ENCODE measurements around the gene IQGAP2. TPM values are rescaled to one million over a fixed set of nuclear protein-coding genes. Genes with fewer than 3 reads are reported as not detected.

IQGAP2 gene
- total RNA-seq, 1 donor from 2014 or later: 8.8 TPM

- no peak for TF ChIP-seq CTCF (IDR thresholded peaks at IDR 0.05)
- Mint-ChIP-seq H3K27me3 (ENCODE audit: unreplicated experiment) (peaks cover 2% of the 10 kb centered on the region), H3K27ac (ENCODE audit: unreplicated experiment) (no peak overlapping the region), H3K9me3 (ENCODE audit: unreplicated experiment) (no peaks in the 10 kb centered on the region), H3K4me1 (ENCODE audit: unreplicated experiment) (peaks cover 12% of the 10 kb centered on the region), H3K4me3 (ENCODE audit: unreplicated experiment) (no peak overlapping the region), H3K36me3 (ENCODE audit: unreplicated experiment) (no peaks in the 10 kb centered on the region)
- no peak for DNase-seq (ENCODE audit: extremely low spot score, unreplicated experiment)
Observed at GRCh38 chr5:76497986-76498717, 95.1 kb downstream of the IQGAP2 start.

GRCh38 chr5:76499507-76500161 lies 96.5 kb downstream of the IQGAP2 start:
- Mint-ChIP-seq H3K27ac (ENCODE audit: unreplicated experiment) (no peak overlapping the region), H3K9me3 (ENCODE audit: unreplicated experiment) (no peaks in the 10 kb centered on the region), H3K4me3 (ENCODE audit: unreplicated experiment) (no peak overlapping the region), H3K27me3 (ENCODE audit: unreplicated experiment) (peaks cover 4% of the 10 kb centered on the region), H3K36me3 (ENCODE audit: unreplicated experiment) (no peaks in the 10 kb centered on the region), H3K4me1 (ENCODE audit: unreplicated experiment) (peaks cover 12% of the 10 kb centered on the region)
- DNase-seq (ENCODE audit: extremely low spot score, unreplicated experiment): no peak
- no peak for TF ChIP-seq CTCF (IDR thresholded peaks at IDR 0.05)

- Mint-ChIP-seq H3K4me3 (ENCODE audit: unreplicated experiment) (no peak overlapping the region), H3K36me3 (ENCODE audit: unreplicated experiment) (no peaks in the 10 kb centered on the region), H3K27ac (ENCODE audit: unreplicated experiment) (no peak overlapping the region), H3K9me3 (ENCODE audit: unreplicated experiment) (no peaks in the 10 kb centered on the region), H3K27me3 (ENCODE audit: unreplicated experiment) (peaks cover 8% of the 10 kb centered on the region), H3K4me1 (ENCODE audit: unreplicated experiment) (peaks cover 12% of the 10 kb centered on the region)
- TF ChIP-seq CTCF (IDR thresholded peaks at IDR 0.05): no peak
- DNase-seq (ENCODE audit: extremely low spot score, unreplicated experiment): no peak
Observed at GRCh38 chr5:76500633-76501393, 97.7 kb downstream of the IQGAP2 start.

GRCh38 chr5:76503929-76504328 lies 100.8 kb downstream of the IQGAP2 start:
- DNase-seq (ENCODE audit: extremely low spot score, unreplicated experiment): no peak
- peaks cover 13% of the 10 kb centered on the region for H3K27me3 Mint-ChIP-seq (ENCODE audit: unreplicated experiment)
- no peaks in the 10 kb centered on the region for H3K9me3 Mint-ChIP-seq (ENCODE audit: unreplicated experiment)
- no peak for TF ChIP-seq CTCF (IDR thresholded peaks at IDR 0.05)
- peaks cover 12% of the 10 kb centered on the region for H3K4me1 Mint-ChIP-seq (ENCODE audit: unreplicated experiment)
- H3K27ac Mint-ChIP-seq (ENCODE audit: unreplicated experiment): no peak overlapping the region
- no peak overlapping the region for H3K4me3 Mint-ChIP-seq (ENCODE audit: unreplicated experiment)
- H3K36me3 Mint-ChIP-seq (ENCODE audit: unreplicated experiment): no peaks in the 10 kb centered on the region
